ENCODE data around the gene INHBB.

Gene INHBB

GRCh38 chr2:120347396-120348060, 1.6 kb downstream of the INHBB start:
- no CpG with 5 or more reads among the region's 27 CpGs for WGBS (ENCODE audit: insufficient coverage, insufficient read length)
- peaks cover 11% of the 10 kb centered on the region for H3K4me1 ChIP-seq (ENCODE audit: control insufficient read depth, insufficient read depth, low read length)
- peaks cover 55% of the 10 kb centered on the region for H3K27me3 ChIP-seq (ENCODE audit: control insufficient read depth, insufficient read depth, low read length)
- H3K9me3 ChIP-seq (ENCODE audit: control insufficient read depth, insufficient read depth, low read length) = no peaks in the 10 kb centered on the region
- H3K36me3 ChIP-seq (ENCODE audit: control insufficient read depth, insufficient read depth, low read length) = no peaks in the 10 kb centered on the region
- H3K4me3 ChIP-seq (ENCODE audit: low read length) = no peak overlapping the region
- H3K27ac ChIP-seq (ENCODE audit: low read length) = no peak overlapping the region
- no peak for DNase-seq (ENCODE audit: low read depth, low spot score)

- no peaks in the 10 kb centered on the region for H3K36me3 ChIP-seq (ENCODE audit: control insufficient read depth, insufficient read depth, low read length)
- H3K4me1 ChIP-seq (ENCODE audit: control insufficient read depth, insufficient read depth, low read length) = peaks cover 11% of the 10 kb centered on the region
- no peaks in the 10 kb centered on the region for H3K9me3 ChIP-seq (ENCODE audit: control insufficient read depth, insufficient read depth, low read length)
- H3K27me3 ChIP-seq (ENCODE audit: control insufficient read depth, insufficient read depth, low read length) = peaks cover 51% of the 10 kb centered on the region
- WGBS (ENCODE audit: insufficient coverage, insufficient read length) = no CpG with 5 or more reads among the region's 7 CpGs
- no peak overlapping the region for H3K4me3 ChIP-seq (ENCODE audit: low read length)
- DNase-seq (ENCODE audit: low read depth, low spot score) = no peak
- no peak overlapping the region for H3K27ac ChIP-seq (ENCODE audit: low read length)
These were observed 2.3 kb downstream of the INHBB start for GRCh38 chr2:120348134-120348736.

GRCh38 chr2:120348737-120349439, 3.0 kb downstream of the INHBB start:
- no CpG with 5 or more reads among the region's 27 CpGs for WGBS (ENCODE audit: insufficient coverage, insufficient read length)
- H3K36me3 ChIP-seq (ENCODE audit: control insufficient read depth, insufficient read depth, low read length) = no peaks in the 10 kb centered on the region
- H3K4me3 ChIP-seq (ENCODE audit: low read length) = no peak overlapping the region
- H3K4me1 ChIP-seq (ENCODE audit: control insufficient read depth, insufficient read depth, low read length) = peaks cover 9% of the 10 kb centered on the region
- H3K9me3 ChIP-seq (ENCODE audit: control insufficient read depth, insufficient read depth, low read length) = no peaks in the 10 kb centered on the region
- H3K27ac ChIP-seq (ENCODE audit: low read length) = no peak overlapping the region
- DNase-seq (ENCODE audit: low read depth, low spot score) = no peak
- H3K27me3 ChIP-seq (ENCODE audit: control insufficient read depth, insufficient read depth, low read length) = peaks cover 47% of the 10 kb centered on the region

GRCh38 chr2:120349440-120349921, 3.5 kb downstream of the INHBB start:
- no peak overlapping the region for H3K4me3 ChIP-seq (ENCODE audit: low read length)
- WGBS (ENCODE audit: insufficient coverage, insufficient read length) = no CpG with 5 or more reads among the region's 31 CpGs
- H3K27me3 ChIP-seq (ENCODE audit: control insufficient read depth, insufficient read depth, low read length) = peaks cover 41% of the 10 kb centered on the region
- no peaks in the 10 kb centered on the region for H3K36me3 ChIP-seq (ENCODE audit: control insufficient read depth, insufficient read depth, low read length)
- DNase-seq (ENCODE audit: low read depth, low spot score) = no peak
- no peak overlapping the region for H3K27ac ChIP-seq (ENCODE audit: low read length)
- H3K9me3 ChIP-seq (ENCODE audit: control insufficient read depth, insufficient read depth, low read length) = no peaks in the 10 kb centered on the region
- peaks cover 9% of the 10 kb centered on the region for H3K4me1 ChIP-seq (ENCODE audit: control insufficient read depth, insufficient read depth, low read length)

- Histone ChIP-seq H3K4me3 (ENCODE audit: low read length) (no peak overlapping the region), H3K9me3 (ENCODE audit: control insufficient read depth, insufficient read depth, low read length) (no peaks in the 10 kb centered on the region), H3K36me3 (ENCODE audit: control insufficient read depth, insufficient read depth, low read length) (no peaks in the 10 kb centered on the region), H3K27me3 (ENCODE audit: control insufficient read depth, insufficient read depth, low read length) (peaks cover 35% of the 10 kb centered on the region), H3K4me1 (ENCODE audit: control insufficient read depth, insufficient read depth, low read length) (peaks cover 9% of the 10 kb centered on the region), H3K27ac (ENCODE audit: low read length) (no peak overlapping the region)
- no peak for DNase-seq (ENCODE audit: low read depth, low spot score)
- no CpG with 5 or more reads among the region's 17 CpGs for WGBS (ENCODE audit: insufficient coverage, insufficient read length)
These were observed 4.1 kb downstream of the INHBB start for GRCh38 chr2:120350080-120350479.

- DNase-seq (ENCODE audit: low read depth, low spot score) = no peak
- H3K4me1 ChIP-seq (ENCODE audit: control insufficient read depth, insufficient read depth, low read length) = peaks cover 9% of the 10 kb centered on the region
- no peak overlapping the region for H3K4me3 ChIP-seq (ENCODE audit: low read length)
- H3K27ac ChIP-seq (ENCODE audit: low read length) = no peak overlapping the region
- H3K27me3 ChIP-seq (ENCODE audit: control insufficient read depth, insufficient read depth, low read length) = peaks cover 31% of the 10 kb centered on the region
- no peaks in the 10 kb centered on the region for H3K9me3 ChIP-seq (ENCODE audit: control insufficient read depth, insufficient read depth, low read length)
- WGBS (ENCODE audit: insufficient coverage, insufficient read length) = no CpG with 5 or more reads among the region's 23 CpGs
- H3K36me3 ChIP-seq (ENCODE audit: control insufficient read depth, insufficient read depth, low read length) = no peaks in the 10 kb centered on the region
These were observed 4.9 kb downstream of the INHBB start for GRCh38 chr2:120350801-120351320.

GRCh38 chr2:120352696-120353590, 7.0 kb downstream of the INHBB start:
- Histone ChIP-seq H3K36me3 (ENCODE audit: control insufficient read depth, insufficient read depth, low read length) (no peaks in the 10 kb centered on the region), H3K4me3 (ENCODE audit: low read length) (no peak overlapping the region), H3K4me1 (ENCODE audit: control insufficient read depth, insufficient read depth, low read length) (peaks cover 6% of the 10 kb centered on the region), H3K9me3 (ENCODE audit: control insufficient read depth, insufficient read depth, low read length) (no peaks in the 10 kb centered on the region), H3K27me3 (ENCODE audit: control insufficient read depth, insufficient read depth, low read length) (peaks cover 15% of the 10 kb centered on the region; the same call in 1 of the 2 replicates), H3K27ac (ENCODE audit: low read length) (no peak overlapping the region)
- DNase-seq (ENCODE audit: low read depth, low spot score) = no peak
- WGBS (ENCODE audit: insufficient coverage, insufficient read length) = no CpG with 5 or more reads among the region's 15 CpGs

GRCh38 chr2:120353591-120353898, 7.6 kb downstream of the INHBB start:
- Histone ChIP-seq H3K9me3 (ENCODE audit: control insufficient read depth, insufficient read depth, low read length) (no peaks in the 10 kb centered on the region), H3K27ac (ENCODE audit: low read length) (no peak overlapping the region), H3K36me3 (ENCODE audit: control insufficient read depth, insufficient read depth, low read length) (no peaks in the 10 kb centered on the region), H3K4me3 (ENCODE audit: low read length) (no peak overlapping the region), H3K27me3 (ENCODE audit: control insufficient read depth, insufficient read depth, low read length) (peaks cover 11% of the 10 kb centered on the region; the same call in 1 of the 2 replicates), H3K4me1 (ENCODE audit: control insufficient read depth, insufficient read depth, low read length) (peaks cover 5% of the 10 kb centered on the region)
- no peak for DNase-seq (ENCODE audit: low read depth, low spot score)
- no CpG with 5 or more reads among the region's 5 CpGs for WGBS (ENCODE audit: insufficient coverage, insufficient read length)

GRCh38 chr2:120353931-120354330, 8.0 kb downstream of the INHBB start:
- H3K27me3 ChIP-seq (ENCODE audit: control insufficient read depth, insufficient read depth, low read length) = peaks cover 11% of the 10 kb centered on the region; the same call in 1 of the 2 replicates
- no peak overlapping the region for H3K27ac ChIP-seq (ENCODE audit: low read length)
- H3K36me3 ChIP-seq (ENCODE audit: control insufficient read depth, insufficient read depth, low read length) = no peaks in the 10 kb centered on the region
- H3K4me1 ChIP-seq (ENCODE audit: control insufficient read depth, insufficient read depth, low read length) = peaks cover 5% of the 10 kb centered on the region
- H3K4me3 ChIP-seq (ENCODE audit: low read length) = no peak overlapping the region
- H3K9me3 ChIP-seq (ENCODE audit: control insufficient read depth, insufficient read depth, low read length) = no peaks in the 10 kb centered on the region
- no peak for DNase-seq (ENCODE audit: low read depth, low spot score)
- no CpG with 5 or more reads among the region's 10 CpGs for WGBS (ENCODE audit: insufficient coverage, insufficient read length)

GRCh38 chr2:120354467-120354866, 8.5 kb downstream of the INHBB start:
- no CpG with 5 or more reads among the region's 15 CpGs for WGBS (ENCODE audit: insufficient coverage, insufficient read length)
- no peak overlapping the region for H3K27ac ChIP-seq (ENCODE audit: low read length)
- H3K4me1 ChIP-seq (ENCODE audit: control insufficient read depth, insufficient read depth, low read length) = 0 out of 2 replicates have a peak, but pooled peaks cover under 1% of the 10 kb centered on the region
- no peaks in the 10 kb centered on the region for H3K9me3 ChIP-seq (ENCODE audit: control insufficient read depth, insufficient read depth, low read length)
- H3K27me3 ChIP-seq (ENCODE audit: control insufficient read depth, insufficient read depth, low read length) = peaks cover 6% of the 10 kb centered on the region; the same call in 1 of the 2 replicates
- no peak overlapping the region for H3K4me3 ChIP-seq (ENCODE audit: low read length)
- DNase-seq (ENCODE audit: low read depth, low spot score) = no peak
- no peaks in the 10 kb centered on the region for H3K36me3 ChIP-seq (ENCODE audit: control insufficient read depth, insufficient read depth, low read length)

All from iPS DF 6.9 (cell line).